ENCODE data around the gene GPRC5C.

GPRC5C gene

GRCh38 chr17:74408262-74408661 is 23.6 kb upstream of the GPRC5C start:
- Histone ChIP-seq H3K79me2 (ENCODE audit: control insufficient read depth, insufficient read depth, low read length, unreplicated experiment) (no peaks in the 10 kb centered on the region), H3K27ac (ENCODE audit: low read depth, low read length) (no peak overlapping the region), H3K4me1 (ENCODE audit: control insufficient read depth, insufficient read depth, low read length, unreplicated experiment) (no peaks in the 10 kb centered on the region), H2AFZ (ENCODE audit: low read length, unreplicated experiment) (no peak overlapping the region), H3K4me3 (ENCODE audit: low read depth, low read length) (no peak overlapping the region), H3K36me3 (ENCODE audit: insufficient read depth, low read length) (no peaks in the 10 kb centered on the region), H3K27me3 (ENCODE audit: insufficient read depth, low read length) (0 out of 2 replicates have a peak, but pooled peaks cover 12% of the 10 kb centered on the region)

GRCh38 chr17:74408815-74409214 is 23.1 kb upstream of the GPRC5C start:
- Histone ChIP-seq H3K27me3 (ENCODE audit: insufficient read depth, low read length) (0 out of 2 replicates have a peak, but pooled peaks cover 7% of the 10 kb centered on the region), H3K4me3 (ENCODE audit: low read depth, low read length) (no peak overlapping the region), H3K79me2 (ENCODE audit: control insufficient read depth, insufficient read depth, low read length, unreplicated experiment) (no peaks in the 10 kb centered on the region), H3K27ac (ENCODE audit: low read depth, low read length) (no peak overlapping the region), H3K36me3 (ENCODE audit: insufficient read depth, low read length) (no peaks in the 10 kb centered on the region), H3K4me1 (ENCODE audit: control insufficient read depth, insufficient read depth, low read length, unreplicated experiment) (no peaks in the 10 kb centered on the region), H2AFZ (ENCODE audit: low read length, unreplicated experiment) (no peak overlapping the region)

DNA sequence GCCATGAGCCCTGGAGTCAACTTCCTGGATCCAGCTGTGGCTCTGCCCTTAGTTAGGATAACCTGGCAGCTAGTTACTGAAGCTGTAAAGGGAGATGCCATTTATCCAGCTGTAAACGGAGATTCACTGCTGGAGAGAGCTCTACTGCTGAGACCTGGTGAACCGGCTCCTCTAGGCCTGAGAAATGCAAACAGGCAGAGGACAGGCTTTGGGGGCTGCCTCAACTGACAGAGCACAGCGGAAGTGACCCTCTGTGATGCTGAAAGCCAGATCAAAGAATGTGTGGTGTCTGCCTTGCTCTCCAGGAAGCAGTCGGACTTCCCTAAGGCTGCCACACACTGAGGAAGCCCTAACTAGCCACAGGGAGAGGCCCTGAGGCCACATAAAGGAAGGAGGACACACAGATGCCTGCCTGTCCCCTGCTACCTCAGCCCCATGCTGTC is 21.9 kb upstream of the GPRC5C start:
- no peaks in the 10 kb centered on the region for H3K4me1 ChIP-seq (ENCODE audit: control insufficient read depth, insufficient read depth, low read length, unreplicated experiment)
- H3K79me2 ChIP-seq (ENCODE audit: control insufficient read depth, insufficient read depth, low read length, unreplicated experiment) = no peaks in the 10 kb centered on the region
- no peak overlapping the region for H3K27ac ChIP-seq (ENCODE audit: low read depth, low read length)
- no peak overlapping the region for H2AFZ ChIP-seq (ENCODE audit: low read length, unreplicated experiment)
- no peaks in the 10 kb centered on the region for H3K27me3 ChIP-seq (ENCODE audit: insufficient read depth, low read length)
- H3K36me3 ChIP-seq (ENCODE audit: insufficient read depth, low read length) = no peaks in the 10 kb centered on the region
- H3K4me3 ChIP-seq (ENCODE audit: low read depth, low read length) = no peak overlapping the region

DNA sequence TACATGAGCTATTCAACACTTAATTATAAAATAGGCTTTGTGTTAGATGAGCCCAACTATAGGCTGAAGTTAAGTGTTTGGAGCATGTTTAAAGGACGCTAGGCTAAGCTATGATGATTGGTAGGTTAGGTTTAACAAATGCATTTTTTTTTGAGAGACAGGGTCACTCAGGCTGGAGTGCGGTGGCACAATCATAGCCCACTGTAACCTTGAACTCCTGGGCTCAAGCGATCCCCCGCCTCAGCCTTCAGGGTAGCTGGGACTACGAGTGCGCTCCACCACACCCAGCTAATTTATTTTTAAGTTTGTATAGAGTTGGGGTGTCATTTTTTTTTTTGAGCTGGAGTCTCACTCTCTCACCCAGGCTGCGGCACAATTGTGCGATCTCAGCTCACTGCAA is 19.3 kb upstream of the GPRC5C start:
- Histone ChIP-seq H3K36me3 (ENCODE audit: insufficient read depth, low read length) (no peaks in the 10 kb centered on the region), H3K79me2 (ENCODE audit: control insufficient read depth, insufficient read depth, low read length, unreplicated experiment) (no peaks in the 10 kb centered on the region), H3K4me3 (ENCODE audit: low read depth, low read length) (no peak overlapping the region), H3K4me1 (ENCODE audit: control insufficient read depth, insufficient read depth, low read length, unreplicated experiment) (no peaks in the 10 kb centered on the region), H2AFZ (ENCODE audit: low read length, unreplicated experiment) (no peak overlapping the region), H3K27ac (ENCODE audit: low read depth, low read length) (no peak overlapping the region), H3K27me3 (ENCODE audit: insufficient read depth, low read length) (no peaks in the 10 kb centered on the region)

DNA sequence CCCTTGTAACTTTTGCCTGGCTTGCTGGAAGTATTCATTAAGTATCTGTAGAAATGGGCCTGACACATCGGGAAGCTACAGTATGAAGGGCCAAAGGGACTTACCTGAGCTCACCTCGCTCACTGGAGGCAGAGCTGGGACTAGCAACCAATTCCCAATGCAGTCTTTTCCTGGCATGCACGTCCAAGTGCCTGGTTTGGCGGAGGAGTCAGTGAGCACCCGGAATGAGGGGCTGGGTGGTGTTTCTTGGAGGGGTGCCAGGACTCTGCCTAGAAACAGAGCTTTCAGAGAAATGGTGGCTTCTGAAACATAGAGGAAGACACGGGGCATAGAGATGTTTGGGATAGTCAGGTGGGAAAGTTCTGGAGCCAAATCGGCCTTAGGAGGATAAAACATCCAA is 18.4 kb upstream of the GPRC5C start:
- no peaks in the 10 kb centered on the region for H3K4me1 ChIP-seq (ENCODE audit: control insufficient read depth, insufficient read depth, low read length, unreplicated experiment)
- H3K27me3 ChIP-seq (ENCODE audit: insufficient read depth, low read length) = no peaks in the 10 kb centered on the region
- H3K4me3 ChIP-seq (ENCODE audit: low read depth, low read length) = no peak overlapping the region
- no peak overlapping the region for H2AFZ ChIP-seq (ENCODE audit: low read length, unreplicated experiment)
- no peaks in the 10 kb centered on the region for H3K36me3 ChIP-seq (ENCODE audit: insufficient read depth, low read length)
- H3K27ac ChIP-seq (ENCODE audit: low read depth, low read length) = no peak overlapping the region
- H3K79me2 ChIP-seq (ENCODE audit: control insufficient read depth, insufficient read depth, low read length, unreplicated experiment) = no peaks in the 10 kb centered on the region

DNA sequence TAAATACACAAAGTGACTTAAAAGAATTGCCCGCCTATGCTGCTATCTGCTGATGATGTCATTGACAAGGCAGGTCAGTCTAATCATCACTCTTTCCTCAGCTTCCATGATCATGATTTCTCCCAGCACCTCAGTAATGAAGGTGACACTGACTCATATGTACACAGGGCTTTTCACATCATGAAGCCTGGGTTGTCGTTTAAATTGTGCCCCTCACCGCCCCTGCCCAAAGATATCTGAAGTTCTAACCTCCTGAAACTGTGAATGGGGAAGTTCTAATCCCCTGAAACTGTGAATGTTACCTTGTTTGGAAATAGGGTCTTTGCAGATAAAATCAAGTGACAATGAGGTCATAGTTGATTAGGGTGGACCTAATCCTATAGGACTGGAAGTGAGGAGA is 17.4 kb upstream of the GPRC5C start:
- Histone ChIP-seq H3K4me3 (ENCODE audit: low read depth, low read length) (no peak overlapping the region), H3K27ac (ENCODE audit: low read depth, low read length) (no peak overlapping the region), H2AFZ (ENCODE audit: low read length, unreplicated experiment) (no peak overlapping the region), H3K27me3 (ENCODE audit: insufficient read depth, low read length) (no peaks in the 10 kb centered on the region), H3K79me2 (ENCODE audit: control insufficient read depth, insufficient read depth, low read length, unreplicated experiment) (no peaks in the 10 kb centered on the region), H3K4me1 (ENCODE audit: control insufficient read depth, insufficient read depth, low read length, unreplicated experiment) (no peaks in the 10 kb centered on the region), H3K36me3 (ENCODE audit: insufficient read depth, low read length) (no peaks in the 10 kb centered on the region)

- no peaks in the 10 kb centered on the region for H3K4me1 ChIP-seq (ENCODE audit: control insufficient read depth, insufficient read depth, low read length, unreplicated experiment)
- no peaks in the 10 kb centered on the region for H3K79me2 ChIP-seq (ENCODE audit: control insufficient read depth, insufficient read depth, low read length, unreplicated experiment)
- no peak overlapping the region for H2AFZ ChIP-seq (ENCODE audit: low read length, unreplicated experiment)
- H3K27ac ChIP-seq (ENCODE audit: low read depth, low read length) = no peak overlapping the region
- H3K27me3 ChIP-seq (ENCODE audit: insufficient read depth, low read length) = no peaks in the 10 kb centered on the region
- H3K36me3 ChIP-seq (ENCODE audit: insufficient read depth, low read length) = no peaks in the 10 kb centered on the region
- H3K4me3 ChIP-seq (ENCODE audit: low read depth, low read length) = no peak overlapping the region
Measured at GRCh38 chr17:74415608-74416396, 16.1 kb upstream of the GPRC5C start.

- no peaks in the 10 kb centered on the region for H3K4me1 ChIP-seq (ENCODE audit: control insufficient read depth, insufficient read depth, low read length, unreplicated experiment)
- no peak overlapping the region for H3K4me3 ChIP-seq (ENCODE audit: low read depth, low read length)
- H3K79me2 ChIP-seq (ENCODE audit: control insufficient read depth, insufficient read depth, low read length, unreplicated experiment) = no peaks in the 10 kb centered on the region
- H3K36me3 ChIP-seq (ENCODE audit: insufficient read depth, low read length) = no peaks in the 10 kb centered on the region
- H2AFZ ChIP-seq (ENCODE audit: low read length, unreplicated experiment) = no peak overlapping the region
- H3K27ac ChIP-seq (ENCODE audit: low read depth, low read length) = no peak overlapping the region
- no peaks in the 10 kb centered on the region for H3K27me3 ChIP-seq (ENCODE audit: insufficient read depth, low read length)
Measured at GRCh38 chr17:74417178-74418045, 14.5 kb upstream of the GPRC5C start.

- no peak overlapping the region for H3K27ac ChIP-seq (ENCODE audit: low read depth, low read length)
- no peaks in the 10 kb centered on the region for H3K4me1 ChIP-seq (ENCODE audit: control insufficient read depth, insufficient read depth, low read length, unreplicated experiment)
- H3K27me3 ChIP-seq (ENCODE audit: insufficient read depth, low read length) = no peaks in the 10 kb centered on the region
Measured at GRCh38 chr17:74419928-74420411, 11.9 kb upstream of the GPRC5C start.

GRCh38 chr17:74424117-74424516 is 7.8 kb upstream of the GPRC5C start:
- H3K27me3 ChIP-seq (ENCODE audit: insufficient read depth, low read length) = no peaks in the 10 kb centered on the region
- H3K36me3 ChIP-seq (ENCODE audit: insufficient read depth, low read length) = no peaks in the 10 kb centered on the region
- H3K79me2 ChIP-seq (ENCODE audit: control insufficient read depth, insufficient read depth, low read length, unreplicated experiment) = no peaks in the 10 kb centered on the region
- H2AFZ ChIP-seq (ENCODE audit: low read length, unreplicated experiment) = no peak overlapping the region
- no peaks in the 10 kb centered on the region for H3K4me1 ChIP-seq (ENCODE audit: control insufficient read depth, insufficient read depth, low read length, unreplicated experiment)
- no peak overlapping the region for H3K4me3 ChIP-seq (ENCODE audit: low read depth, low read length)
- no peak overlapping the region for H3K27ac ChIP-seq (ENCODE audit: low read depth, low read length)

More at GRCh38 chr17:74419928-74420411, 11.9 kb upstream of the GPRC5C start:
- Histone ChIP-seq H3K36me3 (ENCODE audit: insufficient read depth, low read length) (no peaks in the 10 kb centered on the region), H2AFZ (ENCODE audit: low read length, unreplicated experiment) (no peak overlapping the region), H3K4me3 (ENCODE audit: low read depth, low read length) (no peak overlapping the region), H3K79me2 (ENCODE audit: control insufficient read depth, insufficient read depth, low read length, unreplicated experiment) (no peaks in the 10 kb centered on the region)
